AG04449 (cell line): ENCODE data around the gene ITSN2.
"Not testable (repeated sequence)": the region's sequence is repeated elsewhere in the genome, so short reads cannot be mapped to it uniquely, and the experiment has no call there.

Experiments used
- CTCF ChIA-PET: fragments of 350-600 bp; formaldehyde crosslinking; extraction: SDS; loops from one replicate; lab custom pipeline; 2021; ENCODE audit warnings: antibody characterized with exemption; lab: Yijun Ruan, JAX
- POLR2A ChIA-PET: fragments of 400-600, 350-600 bp; formaldehyde crosslinking; extraction: SDS; loops from one replicate; lab custom pipeline; 2020; ENCODE audit warnings: antibody characterized with exemption, inconsistent platforms; lab: Yijun Ruan, JAX
- DNase-seq: peaks from one replicate; pipeline ENCODE4 v3.0.0-alpha.2; 2010; ENCODE audit warnings: low read depth, low spot score
- H3K4me3 ChIP-seq: 2 replicates; pipeline ENCODE4 v1.5.1; 2011; ENCODE audit warnings: low read depth, mild to moderate bottlenecking, control low read depth, low read length
- TF ChIP-seq, protein P1 (sequence below): IDR thresholded peaks from one replicate; pipeline ENCODE4 v1.5.1; 2011; ENCODE audit warnings: mild to moderate bottlenecking, moderate library complexity, low read length, control low read depth, inconsistent platforms; ENCODE audit not compliant: insufficient read depth; ENCODE audit errors: missing control alignments

Gene ITSN2

DNA sequence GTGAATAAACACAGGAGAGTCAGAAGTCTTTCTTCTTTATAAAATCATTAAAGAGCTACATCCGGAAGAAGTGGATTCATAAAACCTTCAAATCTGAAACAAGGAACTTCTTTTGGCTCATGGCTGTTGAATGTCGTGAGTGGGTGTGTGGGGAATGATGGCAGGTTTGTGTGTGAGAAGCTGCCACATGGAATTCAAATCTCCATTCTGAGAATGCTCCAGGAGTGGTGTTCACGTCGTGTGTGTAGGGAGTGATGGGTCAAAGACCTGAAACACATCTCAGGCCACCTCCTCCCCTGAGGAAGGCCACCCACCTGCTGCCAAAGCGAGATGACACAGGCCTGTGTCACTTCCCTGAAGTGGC lies 156.6 kb downstream of the ITSN2 start:
- DNase-seq, result no peak
- ChIA-PET POLR2A (no interaction called here), CTCF (no interaction called here)
- no peak overlapping the region for H3K4me3 ChIP-seq
- TF ChIP-seq, protein P1, sequence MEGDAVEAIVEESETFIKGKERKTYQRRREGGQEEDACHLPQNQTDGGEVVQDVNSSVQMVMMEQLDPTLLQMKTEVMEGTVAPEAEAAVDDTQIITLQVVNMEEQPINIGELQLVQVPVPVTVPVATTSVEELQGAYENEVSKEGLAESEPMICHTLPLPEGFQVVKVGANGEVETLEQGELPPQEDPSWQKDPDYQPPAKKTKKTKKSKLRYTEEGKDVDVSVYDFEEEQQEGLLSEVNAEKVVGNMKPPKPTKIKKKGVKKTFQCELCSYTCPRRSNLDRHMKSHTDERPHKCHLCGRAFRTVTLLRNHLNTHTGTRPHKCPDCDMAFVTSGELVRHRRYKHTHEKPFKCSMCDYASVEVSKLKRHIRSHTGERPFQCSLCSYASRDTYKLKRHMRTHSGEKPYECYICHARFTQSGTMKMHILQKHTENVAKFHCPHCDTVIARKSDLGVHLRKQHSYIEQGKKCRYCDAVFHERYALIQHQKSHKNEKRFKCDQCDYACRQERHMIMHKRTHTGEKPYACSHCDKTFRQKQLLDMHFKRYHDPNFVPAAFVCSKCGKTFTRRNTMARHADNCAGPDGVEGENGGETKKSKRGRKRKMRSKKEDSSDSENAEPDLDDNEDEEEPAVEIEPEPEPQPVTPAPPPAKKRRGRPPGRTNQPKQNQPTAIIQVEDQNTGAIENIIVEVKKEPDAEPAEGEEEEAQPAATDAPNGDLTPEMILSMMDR, result no peak

DNA sequence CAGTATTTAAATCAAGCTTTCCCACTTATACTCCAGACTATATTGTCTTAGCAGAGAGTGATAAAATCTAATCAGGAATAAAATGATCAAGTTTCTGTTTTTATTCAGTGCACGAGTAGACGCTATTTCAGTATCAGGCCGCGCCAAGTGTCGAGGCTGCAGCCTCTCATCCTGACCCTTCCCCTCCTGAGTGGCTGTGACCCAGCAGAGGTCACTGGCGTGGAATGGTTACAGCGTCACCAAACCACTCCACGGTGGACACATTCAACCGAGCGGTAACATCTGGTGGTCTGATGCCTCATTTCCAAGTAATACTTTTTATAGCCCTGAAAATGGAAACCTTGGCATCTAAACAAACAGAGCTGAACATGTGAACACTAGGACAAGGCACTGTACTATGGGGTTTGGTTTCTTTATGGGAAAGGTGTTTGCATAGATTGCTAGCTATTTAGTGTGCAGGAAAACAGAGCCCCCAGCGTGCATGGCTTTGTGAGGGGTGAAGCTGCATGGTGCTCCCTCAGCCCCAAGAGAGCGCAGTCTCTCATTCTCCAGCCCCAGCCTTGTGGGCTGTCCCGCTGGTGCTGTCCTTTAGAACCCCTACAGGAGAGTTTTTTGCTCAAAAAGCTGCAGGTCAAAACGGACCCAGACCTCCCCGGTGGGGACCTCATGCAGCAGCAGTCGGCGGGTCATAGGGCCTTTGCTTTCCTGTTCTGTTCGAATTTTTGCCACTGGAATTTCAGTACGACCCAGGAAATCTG lies 157.1 kb downstream of the ITSN2 start:
- no peak for DNase-seq
- ChIA-PET CTCF (no interaction called here), POLR2A (no interaction called here)
- TF ChIP-seq, protein P1, result no peak
- H3K4me3 ChIP-seq, result no peak overlapping the region

DNA sequence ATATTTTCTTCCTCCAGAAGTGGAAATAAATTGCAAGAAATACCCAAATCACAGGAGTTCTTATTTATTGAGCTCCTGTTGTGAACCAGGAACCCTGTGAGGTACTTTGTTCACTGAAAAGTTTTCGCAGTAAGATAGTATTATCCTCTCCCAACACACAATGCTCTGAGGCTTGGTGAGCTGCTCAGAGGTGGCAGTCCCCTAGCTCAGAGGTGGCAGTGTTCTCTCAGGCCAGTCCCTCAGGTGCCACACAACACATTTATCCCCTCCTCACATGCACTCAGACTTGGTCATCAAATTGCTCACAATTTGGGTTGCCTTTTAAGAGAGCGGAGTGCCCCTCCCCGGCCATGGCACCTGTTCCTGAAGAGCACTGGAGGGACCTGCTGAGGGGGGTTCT lies 159.5 kb downstream of the ITSN2 start:
- TF ChIP-seq, protein P1, result no peak
- DNase-seq, result no peak
- ChIA-PET POLR2A (no interaction called here), CTCF (no interaction called here)
- no peak overlapping the region for H3K4me3 ChIP-seq

DNA sequence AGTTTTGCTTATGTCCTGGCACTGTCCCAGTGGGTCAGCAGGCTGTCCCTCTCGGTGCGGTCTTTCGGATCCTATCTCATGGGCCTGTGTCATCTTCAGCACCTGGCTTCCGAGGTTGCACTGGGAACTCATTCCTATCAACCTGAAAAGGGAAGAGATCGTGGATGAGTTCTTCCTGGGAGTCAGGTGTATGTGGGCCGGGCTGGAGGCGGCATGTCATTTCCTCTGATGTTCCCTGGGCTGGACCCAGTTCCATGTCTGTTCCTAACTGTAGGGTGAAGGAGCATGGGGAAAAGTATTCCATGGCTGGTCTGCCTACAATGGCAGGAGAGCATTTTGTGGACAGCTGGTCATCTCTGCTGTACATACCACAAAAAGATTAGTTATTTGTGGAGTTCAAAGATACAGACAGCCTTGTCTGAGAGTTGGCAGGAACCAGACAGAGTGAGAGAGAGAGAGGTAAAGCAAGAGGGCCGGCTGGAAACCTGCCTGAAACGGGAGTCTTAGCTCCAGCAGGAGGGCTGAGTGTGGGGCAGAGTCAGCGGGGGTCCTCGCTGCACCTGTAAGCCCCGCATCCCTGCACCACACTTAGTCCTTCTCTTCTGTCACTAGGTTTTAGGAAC lies 160.3 kb downstream of the ITSN2 start:
- TF ChIP-seq, protein P1, result no peak
- CTCF ChIA-PET, result no interaction called here
- DNase-seq, result no peak

DNA sequence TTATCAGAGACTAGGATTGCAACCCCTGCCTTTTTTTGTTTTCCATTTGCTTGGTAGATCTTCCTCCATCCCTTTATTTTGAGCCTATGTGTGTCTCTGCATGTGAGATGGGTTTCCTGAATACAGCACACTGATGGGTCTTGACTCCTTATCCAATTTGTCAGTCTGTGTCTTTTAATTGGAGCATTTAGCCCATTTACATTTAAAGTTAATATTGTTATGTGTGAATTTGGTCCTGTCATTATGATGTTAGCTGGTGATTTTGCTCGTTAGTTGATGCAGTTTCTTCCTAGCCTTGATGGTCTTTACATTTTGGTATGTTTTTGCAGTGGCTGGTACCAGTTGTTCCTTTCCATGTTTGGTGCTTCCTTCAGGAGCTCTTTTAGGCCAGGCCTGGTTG lies 163.1 kb downstream of the ITSN2 start:
- DNase-seq, POLR2A ChIA-PET, CTCF ChIA-PET, H3K4me3 ChIP-seq: not testable (repeated sequence)

More for the DNA sequence above, 160.3 kb downstream of the ITSN2 start:
- no peak overlapping the region for H3K4me3 ChIP-seq
- POLR2A ChIA-PET, result no interaction called here

DNA sequence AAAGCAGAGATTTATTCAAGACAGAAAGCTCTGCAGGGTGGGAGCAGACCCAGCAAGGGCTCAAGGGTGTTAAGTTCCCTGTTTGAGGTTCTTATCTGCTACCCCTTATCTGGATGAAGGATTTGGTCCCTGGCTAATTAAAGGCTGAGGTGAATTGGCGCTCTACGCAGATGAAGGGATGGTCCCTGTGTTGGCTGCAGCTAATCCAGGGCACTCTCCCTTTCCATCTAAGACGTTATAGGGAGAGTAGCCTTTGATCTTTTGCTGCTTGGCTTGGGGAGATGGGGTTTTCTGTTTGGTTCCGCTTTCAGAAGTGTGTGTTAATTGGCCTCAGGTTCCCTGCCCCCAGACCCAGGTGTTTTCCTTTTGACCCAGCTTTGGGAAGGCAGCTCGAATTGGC lies 168.5 kb downstream of the ITSN2 start:
- no peak for DNase-seq
- ChIA-PET CTCF (interaction anchor here (0.5 kb wide), 1 partner anchor 158 kb away, joined by 3 read pairs; no protein-coding TSS in a partner anchor), POLR2A (no interaction called here)
- TF ChIP-seq, protein P1, result no peak
- H3K4me3 ChIP-seq, result no peak overlapping the region
